NCI-H2196 treated with DMSO at 0.1 percent for 48 hours (cell line): ENCODE measurements around the gene MFGE8.
"Not testable (repeated sequence)": the region's sequence is repeated elsewhere in the genome, so short reads cannot be mapped to it uniquely, and the experiment has no call there.

Source experiments
- DNase-seq: peaks from one replicate; lab custom pipeline; 2025; ENCODE audit not compliant: unreplicated experiment; lab: John Stamatoyannopoulos, UW

Gene MFGE8, protein sequence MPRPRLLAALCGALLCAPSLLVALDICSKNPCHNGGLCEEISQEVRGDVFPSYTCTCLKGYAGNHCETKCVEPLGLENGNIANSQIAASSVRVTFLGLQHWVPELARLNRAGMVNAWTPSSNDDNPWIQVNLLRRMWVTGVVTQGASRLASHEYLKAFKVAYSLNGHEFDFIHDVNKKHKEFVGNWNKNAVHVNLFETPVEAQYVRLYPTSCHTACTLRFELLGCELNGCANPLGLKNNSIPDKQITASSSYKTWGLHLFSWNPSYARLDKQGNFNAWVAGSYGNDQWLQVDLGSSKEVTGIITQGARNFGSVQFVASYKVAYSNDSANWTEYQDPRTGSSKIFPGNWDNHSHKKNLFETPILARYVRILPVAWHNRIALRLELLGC

DNA sequence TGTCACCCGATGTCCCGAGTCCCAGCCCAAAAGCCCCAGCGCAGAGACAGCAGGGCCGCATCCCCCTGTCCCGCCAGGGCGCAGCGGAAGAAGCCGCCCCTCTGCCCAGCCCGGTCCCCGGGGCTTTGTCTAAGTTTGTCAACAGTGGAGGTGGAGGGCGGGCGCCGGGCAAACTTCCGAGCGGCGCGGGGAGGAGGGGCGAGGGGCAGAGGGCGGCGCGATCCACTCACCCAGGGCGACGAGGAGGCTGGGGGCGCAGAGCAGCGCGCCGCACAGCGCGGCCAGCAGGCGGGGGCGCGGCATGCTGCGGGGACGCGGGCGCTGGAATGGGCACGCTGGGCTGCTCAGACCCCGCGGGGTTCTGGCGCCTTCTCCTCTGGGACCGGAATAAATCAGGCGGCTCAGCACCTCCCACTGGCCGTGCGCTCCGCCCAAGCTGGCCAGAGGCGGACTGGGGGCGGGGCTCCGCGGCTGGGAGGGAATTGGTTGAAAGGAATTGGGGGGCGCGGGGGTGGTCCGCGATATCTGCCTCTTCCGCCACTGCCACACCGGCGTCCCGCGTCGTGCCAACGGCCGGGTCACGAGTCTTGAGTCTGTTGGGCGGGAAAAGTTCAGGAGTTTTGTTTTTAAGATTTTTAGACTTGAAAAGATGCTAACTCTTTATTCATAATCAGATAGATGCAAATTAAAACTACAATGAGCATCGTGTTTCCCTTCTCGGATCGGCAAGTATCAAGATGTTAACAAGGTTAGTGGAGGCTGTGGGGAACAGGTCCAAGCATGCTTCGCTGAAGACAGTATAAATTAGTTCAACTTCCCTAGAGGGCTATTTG, at the start of gene MFGE8:
Gene MFGE8 (minus strand): TSS at position 363 of the 833 bp plus-strand sequence. CDS start 60 bp downstream, at position 303.
- DNase-seq, result no peak

- DNase-seq, result no peak
Observed at GRCh38 chr15:88959445-88959844, 46.3 kb upstream of the MFGE8 start.

DNA sequence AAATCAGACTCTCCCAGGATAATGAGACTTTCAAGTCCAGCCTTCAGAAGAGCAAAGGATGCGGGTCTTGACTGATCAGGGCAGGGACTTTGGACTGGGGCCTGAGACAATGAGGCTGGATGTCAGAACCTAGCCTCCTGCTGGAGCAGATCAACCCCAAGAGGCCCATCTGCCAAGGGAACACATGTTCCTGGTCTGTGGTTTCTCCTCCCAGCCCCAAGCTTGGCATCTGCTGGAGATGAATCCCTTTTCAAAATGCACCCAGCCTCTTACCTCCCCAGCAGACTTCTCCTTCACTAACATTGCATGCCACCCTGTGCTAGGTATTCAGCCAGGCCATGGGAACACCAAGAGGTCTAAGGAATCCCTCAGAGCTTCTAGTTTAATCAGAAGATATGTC, 43.7 kb upstream of the MFGE8 start:
- no peak for DNase-seq

- DNase-seq, result no peak
Observed at GRCh38 chr15:88956263-88956662, 43.1 kb upstream of the MFGE8 start.

DNA sequence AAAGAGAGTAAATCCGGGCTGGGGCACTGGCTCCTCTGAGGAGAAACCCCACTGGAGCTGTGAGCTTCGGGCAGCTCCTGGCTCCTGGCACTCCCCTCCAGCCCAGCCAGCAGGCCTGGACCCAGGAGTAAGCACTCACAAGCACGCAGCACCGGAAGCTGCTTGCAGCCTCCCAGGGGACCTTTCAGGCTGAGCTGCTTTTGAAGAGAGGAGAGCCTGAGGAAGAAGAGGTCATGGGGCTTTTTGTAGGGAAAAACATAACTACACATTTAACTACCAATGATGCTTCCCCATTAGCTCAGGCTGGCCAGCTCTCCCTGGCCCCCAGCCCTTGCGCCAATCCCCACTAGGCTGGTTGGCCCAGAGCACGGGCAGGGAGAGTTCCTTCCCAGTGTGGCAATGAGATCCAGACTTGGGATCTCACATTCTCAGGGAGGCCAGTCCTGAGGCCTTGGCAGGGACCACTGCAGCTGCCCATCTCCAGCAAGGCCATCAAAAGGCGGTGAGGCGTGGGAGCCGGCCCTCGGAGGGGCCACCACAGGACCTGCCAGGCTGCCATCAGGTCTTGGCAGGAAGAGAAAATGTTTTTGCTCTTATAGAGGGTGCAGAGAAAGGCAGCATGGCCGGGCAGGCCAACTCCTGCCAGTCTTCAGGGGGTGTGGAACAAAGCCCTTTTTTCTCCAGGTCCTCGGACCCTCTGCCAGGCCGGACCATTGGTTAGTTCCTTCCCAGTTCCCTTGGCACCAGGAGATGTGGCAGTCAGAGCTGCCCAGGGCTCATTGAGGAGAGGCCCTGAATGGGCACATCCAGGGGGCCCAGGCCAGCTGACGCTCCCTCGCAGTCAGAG, 41.5 kb upstream of the MFGE8 start:
- DNase-seq, result no peak

DNA sequence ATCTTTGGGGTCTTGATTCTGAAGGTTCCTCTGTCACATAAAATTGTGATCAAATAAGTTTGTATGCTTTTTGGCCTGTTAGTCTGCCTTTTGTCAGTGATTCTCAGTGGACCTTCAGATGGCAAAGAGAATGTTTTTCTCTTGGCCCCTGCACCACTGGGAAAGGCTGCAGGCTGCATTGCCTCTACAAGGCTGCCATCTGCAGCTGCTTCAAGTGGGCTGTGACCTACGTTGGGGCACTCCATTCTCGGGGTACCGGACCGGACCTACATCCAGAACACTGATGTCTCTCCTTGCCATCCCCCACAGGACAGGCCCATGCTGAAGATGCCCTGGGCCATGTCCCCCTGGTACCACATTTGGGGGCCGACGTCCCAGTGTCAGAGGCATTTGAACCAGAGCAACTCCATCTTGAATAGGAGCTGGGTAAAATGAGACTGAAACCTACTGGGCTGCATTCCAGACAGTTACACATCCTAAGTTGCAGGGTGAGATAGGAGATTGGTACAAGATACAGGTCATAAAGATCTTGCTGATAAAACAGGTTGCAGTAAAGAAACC, 37.5 kb upstream of the MFGE8 start:
- DNase-seq, result no peak

DNA sequence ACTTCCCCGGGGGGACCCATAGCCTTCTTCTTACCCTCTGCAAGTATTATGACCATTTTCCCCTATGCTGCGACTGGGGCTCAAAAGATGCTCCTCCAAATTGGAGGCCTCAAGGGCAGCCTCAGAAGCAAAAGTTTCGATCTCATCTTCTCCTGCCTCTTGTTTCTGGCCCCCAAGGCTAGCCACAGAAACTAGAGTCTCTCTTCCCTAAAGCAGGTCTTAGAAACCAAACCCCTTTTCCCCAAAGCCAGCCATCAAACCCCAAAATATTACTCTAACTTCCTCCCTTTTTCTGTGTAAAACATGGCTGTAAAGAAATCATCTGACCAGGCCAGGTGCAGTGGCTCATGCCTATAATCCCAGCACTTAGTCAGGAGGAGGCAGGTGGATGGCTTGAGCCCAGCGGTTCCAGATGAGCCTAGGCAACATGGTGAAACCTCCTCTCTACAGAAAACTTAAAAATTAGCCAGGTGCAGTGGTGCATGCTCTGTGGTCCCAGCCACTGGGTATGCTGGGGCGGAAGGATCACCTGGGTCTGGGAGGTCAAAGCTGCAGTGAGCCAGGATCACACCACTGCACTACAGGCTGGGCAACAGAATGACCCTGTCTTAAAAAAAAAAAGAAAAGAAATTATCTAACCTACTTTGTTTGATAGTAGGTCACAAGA, 36.7 kb upstream of the MFGE8 start:
- no peak for DNase-seq

GRCh38 chr15:88940110-88940675, 27.0 kb upstream of the MFGE8 start:
- no peak for DNase-seq

GRCh38 chr15:88939486-88939806, 26.3 kb upstream of the MFGE8 start:
- DNase-seq, result no peak

DNA sequence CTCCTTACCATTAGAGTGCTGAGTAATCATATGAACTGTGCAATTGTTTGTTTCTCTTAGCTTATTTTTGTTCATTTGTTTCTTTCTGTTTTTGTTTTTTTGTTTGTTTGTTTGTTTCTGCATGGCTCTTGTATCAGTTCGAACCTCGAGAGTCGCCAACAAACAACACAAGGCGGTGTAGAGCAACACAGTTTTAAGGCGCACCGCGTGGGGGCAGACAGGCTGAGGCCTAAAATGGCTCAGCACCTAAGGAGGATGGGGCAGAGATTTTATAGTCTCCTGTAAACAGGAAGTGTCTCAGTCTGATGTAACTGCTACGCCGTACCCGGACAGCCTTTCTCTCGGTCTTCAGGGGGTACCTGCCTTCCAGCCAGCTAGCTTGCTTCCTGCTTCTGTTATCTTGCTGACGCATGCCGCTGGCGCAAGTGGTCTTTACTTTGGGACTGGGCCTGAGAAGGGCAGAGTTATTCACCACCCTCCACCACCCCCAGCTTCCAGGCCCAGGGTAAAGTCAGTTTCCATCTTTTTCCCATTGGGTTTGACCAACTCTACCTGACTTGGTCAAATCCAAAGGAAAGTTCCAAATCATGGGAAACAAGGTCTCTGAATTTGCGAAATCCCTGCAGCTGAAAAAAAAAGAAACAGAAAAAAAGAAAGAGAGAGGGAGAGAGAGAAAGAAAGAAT, 25.8 kb upstream of the MFGE8 start:
- DNase-seq, result no peak

- DNase-seq, result not testable (repeated sequence)
Observed at GRCh38 chr15:88934449-88934848, 21.3 kb upstream of the MFGE8 start.

DNA sequence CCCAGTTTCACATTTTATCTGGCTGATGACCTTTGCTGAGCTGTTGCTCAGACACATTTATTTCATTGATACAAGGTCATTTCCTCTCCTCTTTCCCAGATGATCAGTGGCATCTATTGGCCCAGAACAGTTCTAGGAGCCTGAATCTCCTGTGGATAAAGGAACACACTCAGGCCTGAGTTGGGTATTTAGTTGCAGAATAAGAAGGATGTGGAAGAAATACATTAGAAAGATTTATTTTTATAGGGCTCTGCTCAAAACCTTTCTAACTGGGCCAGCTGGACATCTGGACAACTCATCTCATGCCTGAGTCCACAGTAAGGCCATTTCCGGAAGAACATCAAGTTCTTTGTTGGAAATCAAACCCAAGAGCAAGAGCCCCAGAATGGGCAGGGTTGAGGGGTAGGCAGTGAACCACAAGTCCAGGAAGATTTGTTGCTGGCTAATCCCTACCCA, 19.7 kb upstream of the MFGE8 start:
- DNase-seq, result no peak

DNA sequence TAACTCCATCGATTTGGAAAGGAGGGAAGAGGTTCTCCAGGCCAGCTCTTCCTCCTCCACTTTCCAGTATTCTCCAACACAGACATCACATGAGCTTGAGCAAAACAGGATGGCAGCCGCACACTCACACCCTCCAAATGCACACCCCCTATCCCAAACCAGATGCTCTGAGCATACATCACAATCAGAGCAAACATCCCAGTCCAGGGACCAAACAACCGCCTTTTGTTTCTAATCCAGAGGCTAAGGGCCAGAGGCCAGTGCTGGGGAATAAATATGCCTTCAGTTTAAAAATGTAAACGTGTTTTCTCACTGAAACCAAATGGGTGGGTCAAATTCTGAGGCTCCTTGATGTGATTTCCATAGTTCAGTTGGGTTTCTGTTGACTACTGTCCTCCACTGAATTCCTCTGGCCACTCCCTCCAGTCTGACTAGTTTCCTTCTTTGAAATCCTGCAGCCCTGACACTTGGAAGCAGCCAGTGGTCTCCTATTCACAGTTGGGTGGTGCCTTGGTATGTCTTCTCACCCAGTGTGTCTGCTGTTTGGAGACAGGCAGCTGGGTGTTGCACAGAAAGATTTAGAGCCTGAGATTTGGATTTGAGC, 19.2 kb upstream of the MFGE8 start:
- DNase-seq, result no peak

GRCh38 chr15:88930579-88930978, 17.4 kb upstream of the MFGE8 start:
- no peak for DNase-seq

- DNase-seq, result not testable (repeated sequence)
Observed at GRCh38 chr15:88929358-88930098, 16.3 kb upstream of the MFGE8 start.

- DNase-seq, result not testable (repeated sequence)
Observed at GRCh38 chr15:88928192-88928591, 15.0 kb upstream of the MFGE8 start.

- not testable (repeated sequence) for DNase-seq
Observed at GRCh38 chr15:88925648-88926047, 12.5 kb upstream of the MFGE8 start.

GRCh38 chr15:88920892-88921435, 7.8 kb upstream of the MFGE8 start:
- DNase-seq, result not testable (repeated sequence)
